Sigmoid colon (tissue), 4 donors: ENCODE data around the gene ATXN7.

Experiments
- EP300 ChIP-seq, 4 donors: sonication (generic); formaldehyde crosslinking; IDR thresholded peaks; one replicate each; pipeline ENCODE4 v1.6.1; 2017; ENCODE audit warnings: antibody characterized with exemption in 4 of 4
- POLR2A ChIP-seq, 2 donors: fragments of 450-650 bp; IDR thresholded peaks; one replicate each; pipeline ENCODE4 v1.6.1; 2016; ENCODE audit warnings: antibody characterized with exemption in 2 of 2, mild to moderate bottlenecking in 2 of 2, moderate library complexity in 2 of 2
- TF ChIP-seq, protein P1 (sequence below), 4 experiments: fragments of 450-650 bp in 3 of 4; fragments of 200-600 bp in 1 of 4; IDR thresholded peaks; one replicate each; pipeline ENCODE4 v1.5.1; 2016 to 2019; ENCODE audit warnings: antibody characterized with exemption in 4 of 4, mild to moderate bottlenecking in 3 of 4, moderate library complexity in 2 of 4

DNA sequence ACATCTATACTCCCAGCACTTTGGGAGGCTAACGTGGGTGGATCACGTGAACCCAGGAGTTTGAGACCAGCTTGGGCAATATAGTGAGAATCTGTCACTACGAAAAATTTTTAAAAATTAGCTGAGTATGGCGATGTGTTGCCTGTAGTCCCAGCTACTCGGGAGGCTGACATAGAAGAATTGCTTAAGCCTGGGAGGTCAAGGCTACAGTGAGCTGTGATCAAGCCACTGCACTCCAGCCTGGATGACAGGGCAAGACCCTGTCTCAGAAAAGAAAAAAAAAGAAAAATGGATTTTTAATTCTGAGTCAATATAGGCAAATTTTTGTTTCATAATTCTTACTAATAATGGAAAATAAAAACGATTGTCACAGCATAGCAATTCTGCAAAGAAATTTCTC lies 31.3 kb upstream of the ATXN7 start:
- TF ChIP-seq, protein P1, sequence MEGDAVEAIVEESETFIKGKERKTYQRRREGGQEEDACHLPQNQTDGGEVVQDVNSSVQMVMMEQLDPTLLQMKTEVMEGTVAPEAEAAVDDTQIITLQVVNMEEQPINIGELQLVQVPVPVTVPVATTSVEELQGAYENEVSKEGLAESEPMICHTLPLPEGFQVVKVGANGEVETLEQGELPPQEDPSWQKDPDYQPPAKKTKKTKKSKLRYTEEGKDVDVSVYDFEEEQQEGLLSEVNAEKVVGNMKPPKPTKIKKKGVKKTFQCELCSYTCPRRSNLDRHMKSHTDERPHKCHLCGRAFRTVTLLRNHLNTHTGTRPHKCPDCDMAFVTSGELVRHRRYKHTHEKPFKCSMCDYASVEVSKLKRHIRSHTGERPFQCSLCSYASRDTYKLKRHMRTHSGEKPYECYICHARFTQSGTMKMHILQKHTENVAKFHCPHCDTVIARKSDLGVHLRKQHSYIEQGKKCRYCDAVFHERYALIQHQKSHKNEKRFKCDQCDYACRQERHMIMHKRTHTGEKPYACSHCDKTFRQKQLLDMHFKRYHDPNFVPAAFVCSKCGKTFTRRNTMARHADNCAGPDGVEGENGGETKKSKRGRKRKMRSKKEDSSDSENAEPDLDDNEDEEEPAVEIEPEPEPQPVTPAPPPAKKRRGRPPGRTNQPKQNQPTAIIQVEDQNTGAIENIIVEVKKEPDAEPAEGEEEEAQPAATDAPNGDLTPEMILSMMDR (IDR thresholded peaks at IDR 0.05) = no peak
- no peak for TF ChIP-seq POLR2A (IDR thresholded peaks at IDR 0.05)
- no peak for TF ChIP-seq EP300 (IDR thresholded peaks at IDR 0.05)
